DMS 273 treated with DMSO at 0.1 percent for 48 hours (cell line): ENCODE data around the gene GOLT1A.

ENCODE experiments used
- DNase-seq: peaks from one replicate; lab custom pipeline; 2025; lab: John Stamatoyannopoulos, UW

GOLT1A gene

DNA sequence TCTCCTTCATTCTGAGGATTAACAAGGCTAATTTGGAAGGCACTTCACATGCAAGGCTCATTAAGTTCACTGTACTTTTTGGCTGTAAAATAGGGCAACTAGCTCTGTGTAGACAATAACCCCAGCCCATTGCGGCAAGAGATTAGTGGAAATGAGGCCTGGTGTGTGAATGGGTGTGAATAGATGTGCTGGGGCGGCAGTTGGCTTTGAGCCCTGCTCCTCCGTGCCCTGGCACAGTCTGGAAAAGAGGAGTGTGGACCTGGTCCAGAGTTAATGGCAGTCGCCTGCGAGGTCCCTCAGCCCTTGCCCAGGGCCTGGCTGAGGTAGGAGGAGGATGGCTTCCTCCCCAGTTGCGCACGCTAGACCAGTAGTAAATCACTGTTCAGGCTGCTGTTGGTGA, 22.3 kb downstream of the GOLT1A start:
- no peak for DNase-seq

- no peak for DNase-seq
Observed at GRCh38 chr1:204190212-204191211, 23.3 kb downstream of the GOLT1A start.

- DNase-seq, result no peak
Observed at GRCh38 chr1:204188959-204189639, 24.7 kb downstream of the GOLT1A start.

DNA sequence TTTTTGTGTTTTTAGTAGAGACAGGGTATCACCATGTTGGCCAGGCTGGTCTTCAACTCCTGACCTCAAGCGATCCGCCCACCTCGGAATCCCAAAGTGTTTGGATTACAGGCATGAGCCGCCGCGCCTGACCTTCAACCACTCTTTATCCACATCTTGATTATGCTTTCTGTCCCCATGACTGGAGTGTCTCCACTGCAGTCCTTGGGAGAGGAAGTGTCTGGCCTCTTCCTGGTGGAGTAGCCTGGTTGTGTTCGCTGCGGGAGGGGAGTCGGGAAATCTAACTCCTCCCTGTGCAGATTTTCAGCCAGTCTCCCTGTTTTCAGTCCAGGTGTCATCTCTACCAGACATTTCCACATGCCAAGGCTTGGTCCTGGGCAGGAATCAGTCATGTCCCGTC, 27.2 kb downstream of the GOLT1A start:
- no peak for DNase-seq

GRCh38 chr1:204181116-204181515, 32.7 kb downstream of the GOLT1A start:
- DNase-seq, result no peak

DNA sequence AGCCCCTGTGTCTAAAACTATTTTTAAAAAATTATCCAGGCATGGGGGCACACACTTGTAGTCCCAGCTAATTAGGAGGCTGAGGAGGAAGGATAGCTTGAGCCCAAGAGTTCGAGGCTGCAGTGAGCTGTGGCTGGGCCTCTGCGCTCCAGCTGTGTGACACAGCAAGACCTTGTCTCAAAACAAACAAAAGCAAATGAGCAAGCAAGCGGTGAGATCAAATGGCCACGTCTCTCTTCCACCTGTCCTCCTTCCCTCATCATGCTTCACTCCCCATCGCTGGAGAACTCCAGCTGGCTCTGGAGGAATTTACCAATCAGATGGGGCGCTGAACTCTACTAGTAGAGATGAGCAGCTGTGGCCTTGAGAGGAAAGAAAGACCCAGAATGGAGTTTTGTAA, 33.7 kb downstream of the GOLT1A start:
- DNase-seq, result no peak

GRCh38 chr1:204178487-204179281, 35.1 kb downstream of the GOLT1A start:
- no peak for DNase-seq

GRCh38 chr1:204177133-204177532, 36.7 kb downstream of the GOLT1A start:
- DNase-seq, result no peak

GRCh38 chr1:204176049-204176448, 37.7 kb downstream of the GOLT1A start:
- DNase-seq, result no peak

GRCh38 chr1:204174958-204175357, 38.8 kb downstream of the GOLT1A start:
- DNase-seq, result no peak

DNA sequence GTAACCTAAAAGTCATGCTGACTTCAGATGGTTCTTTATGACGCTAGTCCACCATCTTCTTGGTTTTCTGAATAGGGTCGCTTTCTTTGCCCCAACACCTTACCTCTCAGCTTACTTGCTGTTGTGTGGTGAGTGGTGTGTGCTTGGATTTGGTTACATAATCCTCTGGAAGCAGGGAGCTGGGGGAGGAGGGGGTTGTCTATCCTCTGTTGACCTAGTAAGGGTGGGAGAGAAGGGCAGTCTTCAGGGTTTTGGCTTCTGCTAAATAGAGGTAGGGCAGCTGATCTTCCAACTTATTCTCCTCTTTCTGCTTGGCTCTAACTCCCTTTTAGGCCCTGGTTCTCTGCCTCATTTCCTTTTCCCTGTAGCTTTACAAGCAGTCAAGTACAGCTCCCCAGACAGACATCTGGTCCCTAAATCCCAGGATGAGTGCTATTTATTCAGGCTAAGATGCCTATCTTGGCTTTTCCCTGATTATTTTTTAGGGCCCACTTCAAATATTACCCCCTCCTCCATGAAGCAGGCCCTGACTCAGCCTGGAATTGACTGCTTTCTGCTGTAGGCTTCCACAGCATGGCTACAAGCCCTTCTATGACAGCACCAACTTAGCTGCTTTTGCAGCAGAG, 41.3 kb downstream of the GOLT1A start:
- DNase-seq, result no peak

- no peak for DNase-seq
Observed at GRCh38 chr1:204171751-204172178, 42.0 kb downstream of the GOLT1A start.

- no peak for DNase-seq
Observed at GRCh38 chr1:204170494-204171155, 43.2 kb downstream of the GOLT1A start.

DNA sequence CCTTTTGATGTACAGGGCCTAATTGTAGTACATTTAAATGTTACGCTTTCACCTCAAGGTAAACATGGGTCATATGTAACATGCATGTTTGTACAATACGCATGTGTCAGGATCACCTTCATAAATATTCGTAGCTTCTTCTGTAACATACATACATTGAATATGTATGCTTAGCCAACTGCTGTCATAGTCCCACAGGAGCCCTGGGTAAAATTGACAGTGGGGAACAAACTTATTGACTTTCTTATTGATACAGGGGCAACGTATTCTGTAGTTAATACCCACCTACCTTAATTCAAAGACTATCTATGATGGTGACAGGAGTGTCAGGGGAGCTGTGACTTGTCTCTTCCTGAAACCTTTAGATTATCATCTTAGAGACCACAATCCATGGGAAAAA, 43.9 kb downstream of the GOLT1A start:
- no peak for DNase-seq

GRCh38 chr1:204167730-204168129, 46.1 kb downstream of the GOLT1A start:
- DNase-seq, result no peak

DNA sequence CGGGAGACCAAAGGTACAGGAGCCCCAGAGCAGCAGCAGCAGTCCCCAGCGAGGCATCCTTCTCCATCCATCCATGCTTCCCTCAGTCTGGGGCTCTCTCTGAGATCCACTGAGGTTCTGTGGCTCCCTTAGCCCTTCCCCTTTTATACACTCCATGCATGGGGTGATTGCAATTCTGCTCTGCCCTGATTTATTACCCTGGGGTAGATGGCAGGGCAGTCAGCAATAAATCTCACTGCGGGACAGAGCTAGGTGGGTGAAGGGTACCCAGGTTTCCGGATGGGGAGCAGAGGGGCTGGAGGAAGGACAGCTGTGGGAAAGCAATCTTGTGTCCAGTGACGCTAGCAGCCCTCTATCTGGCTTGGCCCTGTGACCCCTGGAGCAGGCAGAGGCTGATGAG, 47.6 kb downstream of the GOLT1A start, which contains the start of gene REN:
Gene REN, minus strand, starts transcription at position 119 of the 400 bp plus-strand sequence. Its CDS starts 44 bp downstream, at position 75.
- no peak for DNase-seq

- DNase-seq, result peak; percentile 37
Observed at GRCh38 chr1:204162494-204163074, 51.2 kb downstream of the GOLT1A start.

DNA sequence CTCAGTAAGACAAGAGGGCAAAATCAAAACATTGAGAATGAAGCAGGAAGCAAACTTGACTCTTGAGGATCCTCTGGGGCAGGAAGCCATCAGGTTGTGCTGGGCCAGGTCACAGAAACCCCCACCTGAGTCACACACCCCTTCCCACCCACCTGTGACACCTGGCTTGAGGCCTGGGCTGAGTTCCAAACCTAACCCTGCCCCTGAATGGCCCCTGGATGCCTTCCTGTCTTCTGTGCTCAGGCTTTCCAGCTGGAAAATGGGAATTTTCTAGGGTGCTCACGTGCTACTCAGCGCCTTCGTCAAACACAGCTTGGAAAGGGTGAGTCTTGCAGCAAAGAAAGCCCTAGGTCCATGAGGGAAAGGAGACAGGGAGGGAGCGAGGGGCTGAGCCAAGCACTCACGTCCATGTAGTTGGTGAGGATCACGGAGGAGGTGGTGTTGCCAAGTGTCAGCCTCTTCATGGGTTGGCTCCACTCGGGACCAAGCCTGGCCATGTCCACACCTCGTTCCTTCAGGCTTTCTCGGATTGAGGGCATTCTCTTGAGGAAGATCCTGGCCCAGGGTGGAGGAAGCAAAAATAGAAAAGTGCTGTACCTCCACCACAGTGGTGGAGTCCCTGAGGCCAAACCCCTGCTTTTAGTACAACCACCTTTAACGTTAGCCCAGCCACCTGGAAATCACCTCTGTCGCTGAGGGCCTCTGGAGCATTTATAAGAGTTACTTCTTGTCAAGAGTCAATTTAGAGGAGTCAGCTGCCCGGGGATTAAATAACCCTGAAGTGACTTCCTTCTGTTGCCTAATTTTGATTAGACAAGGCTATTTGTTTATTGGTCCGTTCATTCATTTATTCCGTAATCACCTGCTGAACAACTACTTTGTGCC, 51.9 kb downstream of the GOLT1A start:
- no peak for DNase-seq

DNA sequence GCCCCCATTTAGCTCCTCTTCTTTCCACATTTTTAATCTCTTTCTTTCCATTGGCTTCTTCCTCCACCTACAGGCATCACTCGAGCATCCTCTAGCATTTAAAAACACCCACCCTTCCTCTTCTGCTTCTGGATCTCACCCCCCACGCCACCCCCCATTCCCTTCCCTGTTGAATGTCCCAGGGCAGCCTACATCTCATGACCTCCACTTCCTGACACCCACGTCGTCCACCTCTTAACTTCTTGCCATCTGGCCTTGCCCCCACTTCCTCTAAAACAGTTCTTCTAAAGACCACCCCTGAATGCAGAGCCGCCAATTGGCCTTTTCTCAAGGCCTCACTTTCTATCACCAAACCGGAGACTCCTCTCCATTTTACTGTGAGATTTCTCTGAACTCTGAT, 55.8 kb downstream of the GOLT1A start:
- no peak for DNase-seq

DNA sequence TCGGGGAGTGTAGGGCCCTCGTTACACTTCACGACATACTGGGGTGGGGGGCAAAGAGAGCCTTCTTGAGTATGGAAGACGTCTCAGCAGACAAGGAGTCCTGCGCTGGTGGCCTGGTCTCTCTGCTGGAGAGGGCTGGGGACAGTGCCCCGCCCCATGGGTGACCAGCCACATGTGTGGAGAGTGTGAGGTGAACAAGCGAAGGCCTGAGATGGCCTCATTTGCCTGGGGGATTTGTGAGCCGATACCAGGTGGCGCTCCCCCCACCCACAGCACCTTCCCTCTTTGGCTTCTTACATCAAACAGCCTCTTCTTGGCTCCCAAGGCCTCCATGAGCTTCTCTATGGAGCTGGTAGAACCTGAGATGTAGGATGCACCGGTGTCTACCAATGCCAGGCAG, 57.9 kb downstream of the GOLT1A start:
- DNase-seq, result no peak
